Trophoblast cell (in vitro differentiated cells and primary cell): ENCODE measurements around the gene BACH2.

Source experiments
- DNase-seq, 2 donors: peaks; one replicate each; pipeline ENCODE4 v3.0.0-alpha.2; 2016
- H2AFZ ChIP-seq: 2 replicates; pipeline ENCODE4 v1.6.1; 2013; ENCODE audit warnings: low read length, moderate library complexity, mild to moderate bottlenecking; ENCODE audit not compliant: insufficient read depth, poor library complexity
- H2AK5ac ChIP-seq: 2 replicates; pipeline ENCODE4 v1.6.1; 2013; ENCODE audit warnings: mild to moderate bottlenecking, low read length
- H2BK120ac ChIP-seq: 2 replicates; pipeline ENCODE4 v1.6.1; 2013; ENCODE audit warnings: low read length, mild to moderate bottlenecking, moderate library complexity; ENCODE audit not compliant: insufficient read depth, poor library complexity
- H2BK12ac ChIP-seq: 2 replicates; pipeline ENCODE4 v1.6.1; 2013; ENCODE audit warnings: mild to moderate bottlenecking, low read length, moderate library complexity
- H2BK5ac ChIP-seq: 2 replicates; pipeline ENCODE4 v1.6.1; 2013; ENCODE audit warnings: low read length, low read depth, moderate library complexity, mild to moderate bottlenecking; ENCODE audit not compliant: poor library complexity
- H3K14ac ChIP-seq: 2 replicates; pipeline ENCODE4 v1.6.1; 2013; ENCODE audit warnings: mild to moderate bottlenecking, low read length
- H3K18ac ChIP-seq: 2 replicates; pipeline ENCODE4 v1.6.1; 2013; ENCODE audit warnings: mild to moderate bottlenecking, low read length
- H3K23ac ChIP-seq: 2 replicates; pipeline ENCODE4 v1.6.1; 2013; ENCODE audit warnings: low read length
- H3K27ac ChIP-seq: 2 replicates; pipeline ENCODE4 v1.5.1; 2013; ENCODE audit warnings: low read depth, mild to moderate bottlenecking, inconsistent platforms, low read length, moderate library complexity
- H3K27me3 ChIP-seq: 2 replicates; pipeline ENCODE4 v1.6.1; 2013; ENCODE audit warnings: inconsistent platforms, mild to moderate bottlenecking, low read length, moderate library complexity; ENCODE audit not compliant: insufficient read depth
- H3K36me3 ChIP-seq, 2 experiments: 1 replicate in 1 of 2; 2 replicates in 1 of 2; pipeline ENCODE4 v1.6.1; 2013; ENCODE audit warnings: low read length in 2 of 2, mild to moderate bottlenecking in 2 of 2, moderate library complexity in 1 of 2; ENCODE audit not compliant: insufficient read depth in 2 of 2, control insufficient read depth in 1 of 2
- H3K4ac ChIP-seq: 2 replicates; pipeline ENCODE4 v1.6.1; 2013; ENCODE audit warnings: low read depth, mild to moderate bottlenecking, low read length, moderate library complexity
- H3K4me1 ChIP-seq, 2 experiments: 1 replicate in 1 of 2; 2 replicates in 1 of 2; pipeline ENCODE4 v1.6.1; 2013; ENCODE audit warnings: low read length in 2 of 2, mild to moderate bottlenecking in 2 of 2, moderate library complexity in 1 of 2; ENCODE audit not compliant: insufficient read depth in 2 of 2, control insufficient read depth in 1 of 2
- H3K4me2 ChIP-seq: 2 replicates; pipeline ENCODE4 v1.6.1; 2013; ENCODE audit warnings: inconsistent platforms, mild to moderate bottlenecking, low read length, moderate library complexity
- H3K4me3 ChIP-seq: 2 replicates; pipeline ENCODE4 v1.5.1; 2013; ENCODE audit warnings: mild to moderate bottlenecking, low read depth, low read length, inconsistent platforms
- H3K79me1 ChIP-seq: one replicate; pipeline ENCODE4 v1.6.1; 2013; ENCODE audit warnings: low read length
- H3K79me2 ChIP-seq: 2 replicates; pipeline ENCODE4 v1.6.1; 2013; ENCODE audit warnings: low read length, mild to moderate bottlenecking; ENCODE audit not compliant: control insufficient read depth, insufficient read depth, poor library complexity
- H3K9ac ChIP-seq: 2 replicates; pipeline ENCODE4 v1.6.1; 2013; ENCODE audit warnings: mild to moderate bottlenecking, low read length
- H3K9me3 ChIP-seq: 2 replicates; pipeline ENCODE4 v1.6.1; 2013; ENCODE audit warnings: low read depth, mild to moderate bottlenecking, control low read depth, inconsistent platforms, low read length; ENCODE audit not compliant: insufficient read depth
- H4K12ac ChIP-seq: 2 replicates; pipeline ENCODE4 v1.6.1; 2013; ENCODE audit warnings: low read depth, mild to moderate bottlenecking, low read length, moderate library complexity
- H4K8ac ChIP-seq: 2 replicates; pipeline ENCODE4 v1.6.1; 2013; ENCODE audit warnings: low read depth, mild to moderate bottlenecking, low read length, moderate library complexity
- H4K91ac ChIP-seq: one replicate; pipeline ENCODE4 v1.6.1; 2013; ENCODE audit warnings: low read depth, mild to moderate bottlenecking, low read length, moderate library complexity
- whole genome bisulfite sequencing: extraction: QIAGEN DNeasy Blood & Tissue Kit; methylation state at CpG from one replicate; pipeline ENCODE4 v1.1.7; 2013; ENCODE audit warnings: missing lambda C conversion rate; ENCODE audit not compliant: insufficient read length, insufficient coverage; ENCODE audit errors: extremely low coverage; 5-methylcytosine and 5-hydroxymethylcytosine counted together

BACH2 gene

GRCh38 chr6:90158936-90159335 is 137.7 kb downstream of the BACH2 start:
- no peak for DNase-seq
- Histone ChIP-seq H2AK5ac (no peak overlapping the region), H3K9ac (no peak overlapping the region), H3K27ac (no peak overlapping the region), H3K23ac (no peak overlapping the region), H2BK5ac (no peak overlapping the region), H4K8ac (no peak overlapping the region), H4K91ac (no peak overlapping the region), H3K36me3 (no peaks in the 10 kb centered on the region), H3K18ac (no peak overlapping the region), H4K12ac (no peak overlapping the region), H3K14ac (no peak overlapping the region), H3K79me2 (no peaks in the 10 kb centered on the region), H3K4me1 (peaks cover 0 to 9% of the 10 kb centered on the region in 2 experiments), H3K4me2 (no peak overlapping the region), H3K4me3 (no peak overlapping the region), H3K27me3 (no peaks in the 10 kb centered on the region), H2BK120ac (no peak overlapping the region), H2BK12ac (no peak overlapping the region), H2AFZ (no peak overlapping the region), H3K4ac (no peak overlapping the region), H3K9me3 (no peaks in the 10 kb centered on the region), H3K79me1 (no peaks in the 10 kb centered on the region)
- WGBS = no CpG with 5 or more reads among the region's 5 CpGs

GRCh38 chr6:90157441-90157840 is 139.2 kb downstream of the BACH2 start:
- no CpG with 5 or more reads among the region's 7 CpGs for WGBS

GRCh38 chr6:90156861-90157260 is 139.8 kb downstream of the BACH2 start:
- Histone ChIP-seq H3K4me2 (no peak overlapping the region), H3K27me3 (no peaks in the 10 kb centered on the region), H3K79me2 (no peaks in the 10 kb centered on the region), H3K27ac (no peak overlapping the region), H3K4me3 (no peak overlapping the region), H3K36me3 (no peaks in the 10 kb centered on the region), H3K79me1 (no peaks in the 10 kb centered on the region), H3K4ac (no peak overlapping the region), H2AFZ (no peak overlapping the region), H4K8ac (no peak overlapping the region), H3K18ac (no peak overlapping the region), H3K14ac (no peak overlapping the region), H4K12ac (no peak overlapping the region), H4K91ac (no peak overlapping the region), H2BK5ac (no peak overlapping the region), H2BK12ac (no peak overlapping the region), H3K23ac (no peak overlapping the region), H2AK5ac (no peak overlapping the region), H2BK120ac (no peak overlapping the region), H3K9me3 (no peaks in the 10 kb centered on the region), H3K4me1 (peaks cover 0 to 9% of the 10 kb centered on the region in 2 experiments), H3K9ac (no peak overlapping the region)
- no CpG with 5 or more reads among the region's 5 CpGs for WGBS
- no peak for DNase-seq

More at GRCh38 chr6:90157441-90157840, 139.2 kb downstream of the BACH2 start:
- no peaks in the 10 kb centered on the region for H3K36me3 ChIP-seq
- H3K4me2 ChIP-seq = no peak overlapping the region
- H3K9me3 ChIP-seq = no peaks in the 10 kb centered on the region
- H3K4ac ChIP-seq = no peak overlapping the region
- H3K14ac ChIP-seq = no peak overlapping the region
- no peak overlapping the region for H3K4me3 ChIP-seq
- no peak overlapping the region for H2AK5ac ChIP-seq
- no peak overlapping the region for H3K9ac ChIP-seq
- no peak overlapping the region for H3K23ac ChIP-seq
- H3K27ac ChIP-seq = no peak overlapping the region
- H4K12ac ChIP-seq = no peak overlapping the region
- H4K8ac ChIP-seq = no peak overlapping the region
- H3K79me1 ChIP-seq = no peaks in the 10 kb centered on the region
- H3K18ac ChIP-seq = no peak overlapping the region
- no peak overlapping the region for H2AFZ ChIP-seq
- no peak overlapping the region for H2BK5ac ChIP-seq
- DNase-seq = no peak
- H2BK12ac ChIP-seq = no peak overlapping the region
- no peaks in the 10 kb centered on the region for H3K27me3 ChIP-seq
- H3K4me1 ChIP-seq = peaks cover 0 to 9% of the 10 kb centered on the region in 2 experiments
- H3K79me2 ChIP-seq = no peaks in the 10 kb centered on the region
- no peak overlapping the region for H4K91ac ChIP-seq
- H2BK120ac ChIP-seq = no peak overlapping the region

- no peak overlapping the region for H2BK120ac ChIP-seq
- H3K4me2 ChIP-seq = no peak overlapping the region
- H2BK5ac ChIP-seq = no peak overlapping the region
- H2BK12ac ChIP-seq = no peak overlapping the region
- no peak overlapping the region for H3K14ac ChIP-seq
- H3K23ac ChIP-seq = no peak overlapping the region
- no peaks in the 10 kb centered on the region for H3K79me2 ChIP-seq
- DNase-seq = no peak
- no peak overlapping the region for H4K91ac ChIP-seq
- H3K79me1 ChIP-seq = no peaks in the 10 kb centered on the region
- no peak overlapping the region for H2AFZ ChIP-seq
- H3K4me1 ChIP-seq = peaks cover 0 to 9% of the 10 kb centered on the region in 2 experiments
- no peaks in the 10 kb centered on the region for H3K9me3 ChIP-seq
- no CpG with 5 or more reads among the region's 8 CpGs for WGBS
- no peaks in the 10 kb centered on the region for H3K36me3 ChIP-seq
- H2AK5ac ChIP-seq = no peak overlapping the region
- no peak overlapping the region for H3K4me3 ChIP-seq
- no peaks in the 10 kb centered on the region for H3K27me3 ChIP-seq
- H3K4ac ChIP-seq = no peak overlapping the region
- no peak overlapping the region for H3K9ac ChIP-seq
- no peak overlapping the region for H4K8ac ChIP-seq
- H3K27ac ChIP-seq = no peak overlapping the region
- no peak overlapping the region for H3K18ac ChIP-seq
- H4K12ac ChIP-seq = no peak overlapping the region
Observed at GRCh38 chr6:90154755-90155470, 141.7 kb downstream of the BACH2 start.
